RPMI7951 (cell line): ENCODE data around the gene MYL9. TPM values are rescaled to one million over a fixed set of nuclear protein-coding genes. Genes with fewer than 3 reads are reported as not detected.
A peak's percentile ranks its signal among the peaks of the same experiment; 100 is the strongest.

Experiments used
- DNase-seq: peaks from one replicate; pipeline ENCODE4 v3.0.0-alpha.2; 2012; ENCODE audit warnings: low read depth
- total RNA-seq: library from RNA; depleted of rRNA; stranded (reverse); fragments of >200 nt; shearing (Covaris generic); gene quantifications from 2 replicates; pipeline ENCODE4 v1.2.3, GENCODE V29; 2014

MYL9 gene
- total RNA-seq, 1 experiment from 2014 or later: 20.3 TPM

- DNase-seq: no peak
These were observed 15.5 kb upstream of the MYL9 start for GRCh38 chr20:36525620-36526365.

GRCh38 chr20:36526521-36527011 lies 14.8 kb upstream of the MYL9 start:
- DNase-seq: no peak

GRCh38 chr20:36527331-36528125 lies 13.8 kb upstream of the MYL9 start:
- no peak for DNase-seq

- DNase-seq: no peak
These were observed 13.0 kb upstream of the MYL9 start for GRCh38 chr20:36528176-36528874.

- no peak for DNase-seq
These were observed 12.4 kb upstream of the MYL9 start for GRCh38 chr20:36528875-36529417.

- no peak for DNase-seq
These were observed 8.9 kb upstream of the MYL9 start for GRCh38 chr20:36532388-36532787.

GRCh38 chr20:36532822-36533221 lies 8.5 kb upstream of the MYL9 start:
- DNase-seq: no peak

GRCh38 chr20:36538026-36538722 lies 3.1 kb upstream of the MYL9 start:
- DNase-seq: no peak

GRCh38 chr20:36540551-36541211 lies 638 bp upstream of the MYL9 start:
- no peak for DNase-seq

- DNase-seq: peak; percentile 34
These were observed 609 bp downstream of the MYL9 start for GRCh38 chr20:36541768-36542488.

- no peak for DNase-seq
These were observed 1.3 kb downstream of the MYL9 start for GRCh38 chr20:36542516-36543183.

GRCh38 chr20:36543184-36544133 lies 2.1 kb downstream of the MYL9 start:
- peak; percentile 77 for DNase-seq

- DNase-seq: peak; percentile 49
These were observed 3.1 kb downstream of the MYL9 start for GRCh38 chr20:36544134-36545018.

- DNase-seq: no peak
These were observed 4.9 kb downstream of the MYL9 start for GRCh38 chr20:36546111-36546736.

- no peak for DNase-seq
These were observed 6.1 kb downstream of the MYL9 start for GRCh38 chr20:36547186-36548005.

- no peak for DNase-seq
These were observed 6.6 kb downstream of the MYL9 start for GRCh38 chr20:36548006-36548315.
